GM18517 (cell line): ENCODE data around the gene SPATA7.
"Not testable (repeated sequence)": the region's sequence is repeated elsewhere in the genome, so short reads cannot be mapped to it uniquely, and the experiment has no call there.

Source experiments
- ATAC-seq: cut with Tn5 transposase; IDR thresholded peaks from one replicate; pipeline ENCODE4 v1.9.1; 2021; ENCODE audit warnings: mild to moderate bottlenecking, moderate library complexity; ENCODE audit not compliant: unreplicated experiment

SPATA7 gene

GRCh38 chr14:88385212-88386101, at the start of gene SPATA7:
TSS of gene SPATA7 (plus strand) at chr14:88385657. CDS start at chr14:88385819, 162 bp downstream.
- ATAC-seq: peak; percentile 99

GRCh38 chr14:88340357-88340756, 45.1 kb upstream of the SPATA7 start:
- no peak for ATAC-seq

- no peak for ATAC-seq
These were observed 42.5 kb upstream of the SPATA7 start for GRCh38 chr14:88342980-88343379.

GRCh38 chr14:88346048-88346639, 39.3 kb upstream of the SPATA7 start:
- no peak for ATAC-seq

- no peak for ATAC-seq
These were observed 36.9 kb upstream of the SPATA7 start for GRCh38 chr14:88348546-88348945.

- ATAC-seq: no peak
These were observed 33.3 kb upstream of the SPATA7 start for GRCh38 chr14:88351966-88352691.

GRCh38 chr14:88352698-88353097, 32.8 kb upstream of the SPATA7 start:
- ATAC-seq: no peak

- no peak for ATAC-seq
These were observed 31.1 kb upstream of the SPATA7 start for GRCh38 chr14:88354358-88354757.

- no peak for ATAC-seq
These were observed 26.0 kb upstream of the SPATA7 start for GRCh38 chr14:88359500-88359899.

- no peak for ATAC-seq
These were observed 21.8 kb upstream of the SPATA7 start for GRCh38 chr14:88363644-88364043.

- ATAC-seq: no peak
These were observed 20.6 kb upstream of the SPATA7 start for GRCh38 chr14:88364710-88365413.

GRCh38 chr14:88369496-88369895, 16.0 kb upstream of the SPATA7 start:
- ATAC-seq: no peak

- no peak for ATAC-seq
These were observed 5.6 kb upstream of the SPATA7 start for GRCh38 chr14:88379706-88380343.

- no peak for ATAC-seq
These were observed 5.1 kb upstream of the SPATA7 start for GRCh38 chr14:88380405-88380804.

- ATAC-seq: not testable (repeated sequence)
These were observed 3.8 kb upstream of the SPATA7 start for GRCh38 chr14:88381634-88382033.

GRCh38 chr14:88384718-88385117, 739 bp upstream of the SPATA7 start:
- ATAC-seq: no peak

GRCh38 chr14:88386256-88386794, 868 bp downstream of the SPATA7 start:
- no peak for ATAC-seq

GRCh38 chr14:88388741-88389282, 3.4 kb downstream of the SPATA7 start:
- no peak for ATAC-seq

- no peak for ATAC-seq
These were observed 7.2 kb downstream of the SPATA7 start for GRCh38 chr14:88392609-88393008.

- ATAC-seq: no peak
These were observed 25.6 kb downstream of the SPATA7 start for GRCh38 chr14:88411039-88411438.
